ENCODE measurements around the gene MATN4.

Gene MATN4

GRCh38 chr20:45340236-45340847 lies 32.2 kb upstream of the MATN4 start:
- no peak for DNase-seq (ENCODE audit: low read depth)
- TF ChIP-seq CTCF (IDR thresholded peaks at IDR 0.05; ENCODE audit: low read length, missing control alignments), result no peak
- no peak overlapping the region for H3K4me3 ChIP-seq (replicated peaks; ENCODE audit: low read depth, low read length)

DNA sequence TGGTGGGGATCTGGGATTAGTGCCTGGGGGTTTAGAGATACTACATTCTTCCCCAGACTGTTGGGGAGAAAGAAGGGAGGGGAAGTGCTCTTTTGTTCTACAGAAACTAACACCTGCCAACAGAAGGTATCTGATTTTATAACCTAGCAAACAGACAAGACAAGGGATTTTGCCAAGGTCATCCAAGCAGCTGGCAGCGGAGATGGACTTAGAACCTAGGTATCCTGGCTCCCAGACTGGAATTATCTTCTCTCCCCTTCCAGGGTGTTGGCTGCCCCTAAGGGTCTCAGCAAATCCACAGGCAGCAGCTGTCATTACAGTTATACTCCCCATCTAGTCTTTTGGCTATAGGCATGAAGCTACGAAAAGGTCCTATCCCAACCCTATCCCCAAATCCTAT lies 31.7 kb upstream of the MATN4 start:
- H3K4me3 ChIP-seq (replicated peaks; ENCODE audit: low read depth, low read length), result no peak overlapping the region
- no peak for DNase-seq (ENCODE audit: low read depth)
- TF ChIP-seq CTCF (IDR thresholded peaks at IDR 0.05; ENCODE audit: low read length, missing control alignments), result no peak

DNA sequence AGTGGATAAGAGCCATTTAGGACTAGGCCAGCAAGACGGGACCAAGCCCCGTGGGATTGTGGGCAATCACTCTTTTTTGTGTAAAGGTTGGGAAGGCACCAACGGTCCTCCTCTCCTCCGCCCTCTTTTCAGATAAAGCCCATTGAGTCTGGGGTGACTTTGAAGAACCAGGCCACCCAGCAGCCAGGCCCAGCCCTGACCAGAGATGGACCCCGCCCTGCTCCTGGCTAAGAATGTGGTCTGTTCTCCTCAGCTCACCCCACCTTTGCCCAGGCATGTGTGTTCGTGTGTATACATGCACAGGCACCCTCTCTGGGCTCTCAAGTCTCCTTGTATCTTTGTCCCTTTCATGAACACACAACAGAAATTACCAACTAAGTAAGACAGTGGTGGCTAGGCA lies 31.0 kb upstream of the MATN4 start:
- DNase-seq (ENCODE audit: low read depth), result no peak
- H3K4me3 ChIP-seq (replicated peaks; ENCODE audit: low read depth, low read length), result no peak overlapping the region
- TF ChIP-seq CTCF (IDR thresholded peaks at IDR 0.05; ENCODE audit: low read length, missing control alignments), result no peak

- H3K4me3 ChIP-seq (replicated peaks; ENCODE audit: low read depth, low read length), result no peak overlapping the region
- no peak for TF ChIP-seq CTCF (IDR thresholded peaks at IDR 0.05; ENCODE audit: low read length, missing control alignments)
- DNase-seq (ENCODE audit: low read depth), result no peak
Measured at GRCh38 chr20:45338121-45339030, 30.3 kb upstream of the MATN4 start.

- no peak overlapping the region for H3K4me3 ChIP-seq (replicated peaks; ENCODE audit: low read depth, low read length)
- DNase-seq (ENCODE audit: low read depth), result peak; percentile 88
- TF ChIP-seq CTCF (IDR thresholded peaks at IDR 0.05; ENCODE audit: low read length, missing control alignments), result no peak
Measured at GRCh38 chr20:45337367-45338120, 29.4 kb upstream of the MATN4 start.

DNA sequence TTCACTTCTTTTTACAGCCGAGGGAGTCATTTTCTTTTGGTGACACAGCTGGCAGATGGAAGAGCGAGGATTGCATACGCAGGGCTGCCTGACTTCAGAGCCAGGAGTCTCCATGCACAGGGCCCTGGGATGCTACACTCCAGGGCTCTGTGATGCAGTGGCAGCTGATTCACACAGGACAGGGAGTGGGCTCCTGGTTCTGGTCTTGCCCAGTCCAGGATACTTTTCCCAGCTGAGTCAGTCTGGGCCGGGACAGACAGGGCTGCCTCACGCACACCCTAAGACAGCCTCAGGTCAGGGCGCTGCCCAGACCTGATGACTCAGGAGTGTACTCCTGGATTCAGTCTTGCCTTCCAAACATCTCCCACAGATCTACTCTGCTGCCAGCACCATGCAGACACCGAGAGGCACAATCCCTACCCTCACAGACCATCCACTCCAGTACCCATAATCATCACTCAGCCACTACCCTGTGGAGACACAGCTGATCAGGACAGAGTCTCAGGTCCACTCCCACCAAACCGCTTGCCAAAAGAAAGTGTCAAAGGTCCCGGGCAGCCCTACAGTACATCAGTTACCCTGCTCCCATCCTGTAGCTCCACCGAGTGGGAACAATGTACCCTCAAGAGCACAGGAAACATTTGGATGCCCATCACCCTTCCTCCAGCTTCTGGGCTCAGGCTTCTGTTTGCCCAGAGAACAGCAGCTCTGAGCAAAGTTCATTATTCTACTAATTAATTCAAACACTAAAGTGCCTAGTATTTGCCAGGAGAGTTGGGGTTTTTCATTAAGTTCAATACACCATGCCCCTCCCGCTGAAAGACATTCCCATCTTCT lies 28.6 kb upstream of the MATN4 start:
- peak; percentile 71 for DNase-seq (ENCODE audit: low read depth)
- no peak overlapping the region for H3K4me3 ChIP-seq (replicated peaks; ENCODE audit: low read depth, low read length)
- TF ChIP-seq CTCF (IDR thresholded peaks at IDR 0.05; ENCODE audit: low read length, missing control alignments), result no peak
